OCI-LY7 (cell line): ENCODE data around the gene TBX20. TPM values are rescaled to one million over a fixed set of nuclear protein-coding genes. Genes with fewer than 3 reads are reported as not detected.
"Not testable (repeated sequence)": the region's sequence is repeated elsewhere in the genome, so short reads cannot be mapped to it uniquely, and the experiment has no call there.

Experiments used
- BruUV-seq: library from RNA; stranded (reverse); fragments of 400-500 nt; replicated peaks from 2 replicates; lab custom pipeline; 2021; lab: Mats Ljungman, UMichigan
- CTCF ChIA-PET: fragments of 300-600 bp; sonication (Branson Sonifier 250); formaldehyde crosslinking; loops from one replicate; lab custom pipeline; 2022; ENCODE audit warnings: antibody characterized with exemption; ENCODE audit not compliant: unreplicated experiment; lab: Charles Lee
- POLR2A ChIA-PET: fragments of 300-600 bp; sonication (Branson Sonifier 250); formaldehyde crosslinking; loops from one replicate; lab custom pipeline; 2022; ENCODE audit warnings: antibody characterized with exemption; lab: Charles Lee
- DNase-seq: peaks from one replicate; pipeline ENCODE4 v3.0.0-alpha.2; 2015; ENCODE audit warnings: low spot score
- H2AFZ ChIP-seq: fragments of 200-600 bp; sonication (generic), shearing (Covaris generic); 2 replicates; pipeline ENCODE4 v1.6.1; 2014; ENCODE audit warnings: mild to moderate bottlenecking, antibody characterized with exemption, low read length, moderate library complexity
- H3K27ac ChIP-seq: fragments of 200-600 bp; sonication (generic); 2 replicates; pipeline ENCODE4 v1.5.1; 2014; ENCODE audit warnings: mixed run types, low read depth, mild to moderate bottlenecking, moderate library complexity, low read length, inconsistent platforms; ENCODE audit not compliant: poor library complexity, severe bottlenecking
- H3K36me3 ChIP-seq: fragments of 200-600 bp; sonication (generic); 2 replicates; pipeline ENCODE4 v1.6.1; 2014; ENCODE audit warnings: mild to moderate bottlenecking, antibody characterized with exemption, low read length, moderate library complexity, mixed read lengths; ENCODE audit not compliant: insufficient read depth
- H3K4me1 ChIP-seq: fragments of 200-600 bp; sonication (generic); 2 replicates; pipeline ENCODE4 v1.5.1; 2014; ENCODE audit warnings: mild to moderate bottlenecking, low read length; ENCODE audit not compliant: insufficient read depth, poor library complexity, severe bottlenecking
- H3K4me2 ChIP-seq: fragments of 200-600 bp; sonication (generic); 2 replicates; pipeline ENCODE4 v1.6.1; 2014; ENCODE audit warnings: mild to moderate bottlenecking, low read length
- H3K4me3 ChIP-seq: fragments of 200-600 bp; sonication (generic); 2 replicates; pipeline ENCODE4 v1.5.1; 2014; ENCODE audit warnings: mild to moderate bottlenecking, low read depth, low read length; ENCODE audit not compliant: poor library complexity, severe bottlenecking
- H3K79me2 ChIP-seq: fragments of 200-600 bp; sonication (generic); 2 replicates; pipeline ENCODE4 v1.6.1; 2016; ENCODE audit warnings: low read depth, mild to moderate bottlenecking, low read length, moderate library complexity, mixed read lengths; ENCODE audit not compliant: insufficient read depth
- H3K9me2 ChIP-seq: fragments of 200-600 bp; sonication (generic); 2 replicates; pipeline ENCODE4 v1.6.1; 2016; ENCODE audit warnings: mild to moderate bottlenecking, low read length, mixed read lengths; ENCODE audit not compliant: insufficient read depth
- H3K9me3 ChIP-seq: fragments of 200-600 bp; sonication (generic); 2 replicates; pipeline ENCODE4 v1.6.1; 2014; ENCODE audit warnings: mild to moderate bottlenecking, mixed run types, low read length, mixed read lengths
- H4K20me1 ChIP-seq: fragments of 200-600 bp; sonication (generic); 2 replicates; pipeline ENCODE4 v1.6.1; 2014; ENCODE audit warnings: mild to moderate bottlenecking, antibody characterized with exemption, low read length, moderate library complexity, mixed read lengths; ENCODE audit not compliant: insufficient read depth
- intact Hi-C: fragments of 100-400 bp; cut with micrococcal nuclease; formaldehyde crosslinking; loops from one replicate; pipeline ENCODE4 v1.10.0; 2022; ENCODE audit not compliant: unreplicated experiment
- total RNA-seq, 2 experiments: library from RNA; depleted of rRNA in 1 of 2; stranded (reverse); fragments of >200 nt in 1 of 2; shearing (Covaris generic) in 1 of 2; gene quantifications; 2 replicates each; pipeline ENCODE4 v1.2.3, GENCODE V29; 2014 to 2022

Gene TBX20
- total RNA-seq, 2 experiments from 2014 or later: 2.6 to 6.0 TPM

GRCh38 chr7:35161059-35161740, 92.7 kb downstream of the TBX20 start:
- H3K4me2 ChIP-seq, H3K4me1 ChIP-seq, BruUV-seq, CTCF ChIA-PET, H3K4me3 ChIP-seq, H3K9me3 ChIP-seq, H3K27ac ChIP-seq, H4K20me1 ChIP-seq, H3K79me2 ChIP-seq, H3K9me2 ChIP-seq, H3K36me3 ChIP-seq, intact Hi-C loops, POLR2A ChIA-PET, H2AFZ ChIP-seq, DNase-seq: not testable (repeated sequence)

Other genes with a start within 250 kb of the TBX20 start
- gene DPY19L1, start 216.6 kb downstream of the TBX20 start, total RNA-seq (2014; rRNA removed; shearing (Covaris generic)): 5.8 and 12.5 TPM in 2 replicates
- gene DPY19L1, start 216.6 kb downstream of the TBX20 start, total RNA-seq (2022): 16.7 and 17.6 TPM in 2 replicates